PFSK-1 (cell line): ENCODE data around the gene CBR1.

Source experiments
- FOXP2 ChIP-seq: optimal IDR thresholded peaks from 2 replicates; pipeline ENCODE3; 2011; ENCODE audit warnings: borderline replicate concordance, control low read depth, inconsistent platforms; ENCODE audit not compliant: insufficient read depth; ENCODE audit errors: extremely low read length, extremely low read depth
- POLR2AphosphoS5 ChIP-seq: IDR thresholded peaks from 2 replicates; pipeline ENCODE4 v1.6.1; 2012; ENCODE audit warnings: low read depth, mild to moderate bottlenecking, control low read depth, low read length, moderate library complexity
- SIN3A ChIP-seq: IDR thresholded peaks from 2 replicates; pipeline ENCODE4 v1.6.1; 2012; ENCODE audit warnings: mild to moderate bottlenecking, low read length, moderate library complexity, borderline replicate concordance; ENCODE audit not compliant: insufficient read depth
- TAF1 ChIP-seq: IDR thresholded peaks from 2 replicates; pipeline ENCODE4 v1.6.1; 2012; ENCODE audit warnings: low read length, control low read depth, borderline replicate concordance; ENCODE audit not compliant: insufficient read depth
- TF ChIP-seq, protein P1 (sequence below), 2 experiments: IDR thresholded peaks; 2 replicates each; pipeline versions ENCODE4 v1.6.1 to v1.8.0; 2011 to 2012; ENCODE audit warnings: low read depth in 2 of 2, low read length in 2 of 2, control low read depth in 1 of 2, inconsistent platforms in 1 of 2, mild to moderate bottlenecking in 1 of 2, moderate library complexity in 1 of 2; ENCODE audit not compliant: insufficient read depth in 1 of 2

The CBR1 gene

DNA sequence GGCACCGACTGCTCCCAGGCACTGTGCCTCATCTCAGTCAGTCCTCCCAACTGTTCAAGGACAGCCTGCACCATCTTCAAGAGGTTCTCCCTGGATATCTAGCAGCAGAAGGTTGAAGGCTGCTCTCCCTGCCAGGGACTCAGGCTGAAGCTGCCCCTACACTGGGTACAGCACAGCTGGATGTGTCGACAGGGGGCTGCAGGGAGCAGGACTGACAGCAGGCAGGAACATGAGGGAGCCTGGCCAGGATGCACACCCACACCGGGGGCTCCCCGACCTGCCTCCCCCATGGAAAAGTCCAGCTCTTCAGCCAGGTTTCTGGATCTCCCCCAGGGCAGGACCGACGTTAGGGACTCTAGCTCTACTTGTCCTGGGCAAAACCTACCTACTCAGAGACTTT lies 30.0 kb upstream of the CBR1 start:
- TF ChIP-seq TAF1, result no peak
- no peak for TF ChIP-seq SIN3A
- TF ChIP-seq, protein P1, sequence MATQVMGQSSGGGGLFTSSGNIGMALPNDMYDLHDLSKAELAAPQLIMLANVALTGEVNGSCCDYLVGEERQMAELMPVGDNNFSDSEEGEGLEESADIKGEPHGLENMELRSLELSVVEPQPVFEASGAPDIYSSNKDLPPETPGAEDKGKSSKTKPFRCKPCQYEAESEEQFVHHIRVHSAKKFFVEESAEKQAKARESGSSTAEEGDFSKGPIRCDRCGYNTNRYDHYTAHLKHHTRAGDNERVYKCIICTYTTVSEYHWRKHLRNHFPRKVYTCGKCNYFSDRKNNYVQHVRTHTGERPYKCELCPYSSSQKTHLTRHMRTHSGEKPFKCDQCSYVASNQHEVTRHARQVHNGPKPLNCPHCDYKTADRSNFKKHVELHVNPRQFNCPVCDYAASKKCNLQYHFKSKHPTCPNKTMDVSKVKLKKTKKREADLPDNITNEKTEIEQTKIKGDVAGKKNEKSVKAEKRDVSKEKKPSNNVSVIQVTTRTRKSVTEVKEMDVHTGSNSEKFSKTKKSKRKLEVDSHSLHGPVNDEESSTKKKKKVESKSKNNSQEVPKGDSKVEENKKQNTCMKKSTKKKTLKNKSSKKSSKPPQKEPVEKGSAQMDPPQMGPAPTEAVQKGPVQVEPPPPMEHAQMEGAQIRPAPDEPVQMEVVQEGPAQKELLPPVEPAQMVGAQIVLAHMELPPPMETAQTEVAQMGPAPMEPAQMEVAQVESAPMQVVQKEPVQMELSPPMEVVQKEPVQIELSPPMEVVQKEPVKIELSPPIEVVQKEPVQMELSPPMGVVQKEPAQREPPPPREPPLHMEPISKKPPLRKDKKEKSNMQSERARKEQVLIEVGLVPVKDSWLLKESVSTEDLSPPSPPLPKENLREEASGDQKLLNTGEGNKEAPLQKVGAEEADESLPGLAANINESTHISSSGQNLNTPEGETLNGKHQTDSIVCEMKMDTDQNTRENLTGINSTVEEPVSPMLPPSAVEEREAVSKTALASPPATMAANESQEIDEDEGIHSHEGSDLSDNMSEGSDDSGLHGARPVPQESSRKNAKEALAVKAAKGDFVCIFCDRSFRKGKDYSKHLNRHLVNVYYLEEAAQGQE (IDR thresholded peaks at IDR 0.05; ENCODE audit: insufficient read depth in 1 of 2, low read depth in 2 of 2, low read length in 2 of 2), result no peak
- TF ChIP-seq FOXP2, result no peak
- TF ChIP-seq POLR2AphosphoS5, result no peak

DNA sequence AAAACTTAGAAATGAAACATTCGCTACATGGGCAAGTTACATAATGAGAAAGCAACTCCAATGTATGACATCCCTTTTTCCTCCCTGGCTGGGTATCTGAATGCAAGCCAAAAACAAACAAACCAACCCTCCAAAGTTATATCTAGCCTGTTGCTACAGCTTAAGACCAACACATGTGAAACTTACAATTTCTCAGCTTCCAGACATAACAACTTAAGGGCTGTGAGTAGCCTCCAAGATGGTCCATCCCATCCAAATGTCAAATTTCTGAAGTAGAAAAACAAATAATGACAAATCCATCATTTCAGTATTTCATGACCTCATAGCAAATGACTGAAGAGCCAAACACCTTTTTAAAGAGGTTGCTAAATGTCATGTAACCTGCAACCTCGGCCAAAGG lies 29.4 kb upstream of the CBR1 start:
- TF ChIP-seq POLR2AphosphoS5, result no peak
- TF ChIP-seq SIN3A, result no peak
- TF ChIP-seq, protein P1 (IDR thresholded peaks at IDR 0.05; ENCODE audit: insufficient read depth in 1 of 2, low read depth in 2 of 2, low read length in 2 of 2), result no peak
- no peak for TF ChIP-seq TAF1
- TF ChIP-seq FOXP2, result no peak

DNA sequence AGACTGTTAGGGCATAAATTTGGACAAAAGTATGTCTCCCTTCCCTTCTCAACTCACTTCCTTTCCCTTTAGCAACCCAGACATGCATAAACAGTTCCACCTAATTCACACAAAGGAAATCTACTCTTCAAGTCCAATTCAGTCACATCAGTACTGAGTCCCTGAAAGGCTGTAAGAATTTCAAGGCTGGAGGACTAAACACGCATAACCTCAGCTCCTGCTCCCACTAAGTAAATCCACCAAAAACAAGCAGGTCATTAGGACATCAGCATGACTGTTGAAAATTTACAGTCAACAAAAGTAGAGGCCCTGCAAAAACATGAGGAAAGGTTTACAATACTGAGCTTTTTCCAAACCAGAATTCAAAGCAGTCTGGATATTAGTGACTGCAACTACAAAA lies 27.9 kb upstream of the CBR1 start:
- TF ChIP-seq SIN3A (no peak), FOXP2 (no peak), POLR2AphosphoS5 (no peak), TAF1 (no peak)
- TF ChIP-seq, protein P1 (IDR thresholded peaks at IDR 0.05; ENCODE audit: insufficient read depth in 1 of 2, low read depth in 2 of 2, low read length in 2 of 2), result no peak

DNA sequence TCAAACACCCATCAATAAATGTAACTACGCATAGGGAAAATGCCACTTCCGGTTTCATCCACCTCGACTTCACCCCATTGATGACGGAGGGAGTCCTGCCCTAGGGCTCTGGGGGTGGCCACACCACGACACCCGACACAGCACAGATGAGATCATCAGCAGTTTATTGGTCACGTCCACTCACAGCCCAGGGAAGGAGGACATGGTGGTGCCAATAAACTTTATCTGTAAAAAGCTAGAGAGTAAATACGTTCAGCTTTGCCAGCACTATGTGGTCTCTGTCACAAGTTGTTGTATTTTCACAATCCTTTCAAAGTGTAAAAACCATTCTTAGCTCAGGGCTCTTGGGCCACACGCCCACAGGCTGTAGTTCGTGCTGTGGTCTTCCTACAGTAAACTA lies 25.8 kb upstream of the CBR1 start:
- TF ChIP-seq FOXP2 (no peak), TAF1 (no peak), SIN3A (no peak), POLR2AphosphoS5 (no peak)
- TF ChIP-seq, protein P1 (IDR thresholded peaks at IDR 0.05; ENCODE audit: insufficient read depth in 1 of 2, low read depth in 2 of 2, low read length in 2 of 2), result no peak

DNA sequence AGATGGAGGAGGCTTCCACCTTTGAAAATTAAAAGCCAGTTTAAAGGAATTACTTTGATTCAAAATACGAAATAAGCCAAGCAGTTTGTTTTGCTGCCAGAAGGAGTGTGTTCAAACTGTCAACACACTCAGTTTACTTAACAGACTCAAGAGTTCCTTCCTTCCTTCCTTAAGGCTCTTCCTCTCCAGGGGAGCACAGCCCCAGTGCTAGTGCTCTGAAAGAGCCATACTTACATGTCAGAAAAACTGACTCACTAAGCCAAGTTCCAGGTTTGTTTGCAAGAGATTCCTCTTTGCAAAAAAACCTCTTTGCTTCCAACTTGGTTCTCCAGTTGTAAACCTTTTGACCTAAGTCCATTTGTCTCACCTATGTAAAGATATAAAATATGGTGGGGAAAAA lies 23.8 kb upstream of the CBR1 start:
- TF ChIP-seq POLR2AphosphoS5 (no peak), SIN3A (no peak)
